Neuronal stem cell (in vitro differentiated cells): Measurements from ENCODE around the gene RABGGTB. TPM values are rescaled to one million over a fixed set of nuclear protein-coding genes. Genes with fewer than 3 reads are reported as not detected.
"Not testable (repeated sequence)": the region's sequence is repeated elsewhere in the genome, so short reads cannot be mapped to it uniquely, and the experiment has no call there.

Experiments used
- DNase-seq: peaks from one replicate; pipeline ENCODE4 v3.0.0-alpha.2; 2013; ENCODE audit warnings: low spot score
- H2AFZ ChIP-seq: one replicate; pipeline ENCODE4 v1.6.1; 2013; ENCODE audit warnings: mild to moderate bottlenecking, low read length, inconsistent platforms
- H2AK5ac ChIP-seq: 2 replicates; pipeline ENCODE4 v1.6.1; 2013; ENCODE audit warnings: low read depth, mild to moderate bottlenecking, inconsistent platforms, low read length, moderate library complexity, mixed read lengths
- H2BK120ac ChIP-seq: 2 replicates; pipeline ENCODE4 v1.6.1; 2013; ENCODE audit warnings: low read depth, mild to moderate bottlenecking, inconsistent platforms, low read length, moderate library complexity, mixed read lengths
- H2BK12ac ChIP-seq: one replicate; pipeline ENCODE4 v1.6.1; 2013; ENCODE audit warnings: low read length, inconsistent platforms
- H2BK15ac ChIP-seq: 2 replicates; pipeline ENCODE4 v1.6.1; 2013; ENCODE audit warnings: mild to moderate bottlenecking, low read length, inconsistent platforms, mixed read lengths
- H2BK5ac ChIP-seq: one replicate; pipeline ENCODE4 v1.6.1; 2013; ENCODE audit warnings: inconsistent platforms, mild to moderate bottlenecking, low read length, moderate library complexity
- H3K14ac ChIP-seq: one replicate; pipeline ENCODE4 v1.6.1; 2013; ENCODE audit warnings: low read length, inconsistent platforms
- H3K18ac ChIP-seq: 2 replicates; pipeline ENCODE4 v1.6.1; 2013; ENCODE audit warnings: low read length, inconsistent platforms
- H3K23ac ChIP-seq: 2 replicates; pipeline ENCODE4 v1.6.1; 2013; ENCODE audit warnings: low read depth, mild to moderate bottlenecking, mixed read lengths, low read length, inconsistent platforms; ENCODE audit not compliant: poor library complexity
- H3K27ac ChIP-seq: replicated peaks from 3 replicates; pipeline ENCODE4 v1.5.1; 2013; ENCODE audit warnings: low read length, inconsistent platforms
- H3K27me3 ChIP-seq, 3 experiments: 2 replicates each; pipeline ENCODE4 v1.6.1; 2013; ENCODE audit warnings: low read length in 3 of 3, mild to moderate bottlenecking in 2 of 3, inconsistent platforms in 1 of 3, low read depth in 1 of 3, mixed read lengths in 1 of 3, moderate library complexity in 1 of 3; ENCODE audit not compliant: control insufficient read depth in 3 of 3, insufficient read depth in 3 of 3
- H3K36me3 ChIP-seq, 2 donors: replicated peaks in 1 of 2; 2 replicates each; pipeline ENCODE4 v1.6.1; 2013; ENCODE audit warnings: low read length in 2 of 2; ENCODE audit not compliant: control insufficient read depth in 2 of 2, insufficient read depth in 2 of 2
- H3K4ac ChIP-seq: 2 replicates; pipeline ENCODE4 v1.6.1; 2013; ENCODE audit warnings: inconsistent platforms, mild to moderate bottlenecking, low read length, moderate library complexity
- H3K4me1 ChIP-seq, 2 donors: 1 replicate in 1 of 2; 2 replicates in 1 of 2; pipeline ENCODE4 v1.6.1; 2013; ENCODE audit warnings: low read length in 2 of 2, low read depth in 1 of 2; ENCODE audit not compliant: control insufficient read depth in 2 of 2, insufficient read depth in 1 of 2
- H3K4me2 ChIP-seq: one replicate; pipeline ENCODE4 v1.6.1; 2013; ENCODE audit warnings: mild to moderate bottlenecking, low read length, inconsistent platforms; ENCODE audit not compliant: insufficient read depth, poor library complexity, severe bottlenecking
- H3K4me3 ChIP-seq, 2 donors: 2 replicates each; pipeline ENCODE4 v1.5.1; 2013; ENCODE audit warnings: low read length in 2 of 2, mild to moderate bottlenecking in 2 of 2, inconsistent platforms in 1 of 2, moderate library complexity in 1 of 2
- H3K79me1 ChIP-seq: one replicate; pipeline ENCODE4 v1.6.1; 2013; ENCODE audit warnings: low read depth, mild to moderate bottlenecking, inconsistent platforms, low read length, moderate library complexity
- H3K9ac ChIP-seq: one replicate; pipeline ENCODE4 v1.6.1; 2013; ENCODE audit warnings: mild to moderate bottlenecking, low read depth, low read length, inconsistent platforms; ENCODE audit not compliant: poor library complexity
- H3K9me3 ChIP-seq, 2 donors: replicated peaks in 1 of 2; 2 replicates each; pipeline versions ENCODE3 to v1.6.1; 2013; ENCODE audit warnings: low read length in 2 of 2, mild to moderate bottlenecking in 2 of 2, inconsistent platforms in 1 of 2, low read depth in 1 of 2, mixed read lengths in 1 of 2, moderate library complexity in 1 of 2; ENCODE audit not compliant: control insufficient read depth in 2 of 2, insufficient read depth in 1 of 2
- H4K8ac ChIP-seq: one replicate; pipeline ENCODE4 v1.6.1; 2013; ENCODE audit warnings: low read depth, mild to moderate bottlenecking, inconsistent platforms, low read length, moderate library complexity
- H4K91ac ChIP-seq: one replicate; pipeline ENCODE4 v1.6.1; 2013; ENCODE audit warnings: low read length, low read depth, mild to moderate bottlenecking, inconsistent platforms; ENCODE audit not compliant: poor library complexity
- WGBS, 2 donors: extraction: QIAGEN DNeasy Blood & Tissue Kit; methylation state at CpG; one replicate each; pipeline ENCODE4 v1.1.7; 2013; ENCODE audit warnings: missing lambda C conversion rate in 2 of 2, mixed read lengths in 1 of 2; ENCODE audit not compliant: insufficient read length in 2 of 2, insufficient replicate concordance in 1 of 2; ENCODE audit errors: extremely low coverage in 2 of 2; 5-methylcytosine and 5-hydroxymethylcytosine counted together
- polyA plus RNA-seq, 2 experiments: library from polyadenylated mRNA; stranded (reverse); fragments of 200-250 nt; gene quantifications; one replicate each; pipeline ENCODE4 v1.2.3, GENCODE V29; 2013

Gene RABGGTB
- 31.5 TPM for polyA plus RNA-seq (2013, experiment 1 of 2)
- 31.7 TPM for polyA plus RNA-seq (2013, experiment 2 of 2)

GRCh38 chr1:75785983-75786853 lies at the start of gene RABGGTB:
RABGGTB (plus strand) TSS chr1:75786256; CDS start chr1:75786272, 16 bp downstream.
- Histone ChIP-seq H2BK120ac (no peak within 1 kb of the TSS), H3K9ac (peak within 1 kb of the TSS; percentile 64), H3K23ac (no peak within 1 kb of the TSS), H4K91ac (no peak within 1 kb of the TSS), H3K79me1 (no peaks in the 10 kb centered on the region), H3K4me1 (peaks cover 2 to 14% of the 10 kb centered on the region in 2 donors), H3K4me2 (peak within 1 kb of the TSS; percentile 48), H4K8ac (no peak within 1 kb of the TSS), H2BK5ac (no peak within 1 kb of the TSS), H3K14ac (no peak within 1 kb of the TSS), H3K9me3 (no peaks in the 10 kb centered on the region), H3K18ac (no peak within 1 kb of the TSS), H3K27ac (no peak within 1 kb of the TSS), H2BK15ac (no peak within 1 kb of the TSS), H2AFZ (peak within 1 kb of the TSS; percentile 85), H3K4me3 (peak within 1 kb of the TSS; percentile 78 to 84), H3K4ac (no peak within 1 kb of the TSS), H3K27me3 (no peaks in the 10 kb centered on the region), H2AK5ac (no peak within 1 kb of the TSS), H2BK12ac (no peak within 1 kb of the TSS), H3K36me3 (peaks cover 4 to 43% of the 10 kb centered on the region in 2 donors)
- WGBS, 2 donors: no CpG with 5 or more reads among the region's 28 CpGs
- DNase-seq: peak; percentile 90

- Histone ChIP-seq H2AK5ac (no peak overlapping the region), H2BK12ac (no peak overlapping the region), H3K4ac (no peak overlapping the region), H3K79me1 (no peaks in the 10 kb centered on the region), H2BK120ac (no peak overlapping the region), H3K14ac (no peak overlapping the region), H3K27me3 (no peaks in the 10 kb centered on the region), H3K27ac (peak overlapping the region; percentile 48), H3K9me3 (no peaks in the 10 kb centered on the region), H4K8ac (no peak overlapping the region), H4K91ac (no peak overlapping the region), H3K4me1 (peaks cover 0 to 5% of the 10 kb centered on the region in 2 donors), H3K9ac (no peak overlapping the region), H2BK5ac (no peak overlapping the region), H3K4me3 (no peak overlapping the region), H3K36me3 (peaks cover 6 to 92% of the 10 kb centered on the region in 2 donors), H3K23ac (no peak overlapping the region), H2AFZ (no peak overlapping the region), H3K4me2 (no peak overlapping the region), H2BK15ac (no peak overlapping the region), H3K18ac (no peak overlapping the region)
- DNase-seq: no peak
- WGBS, 2 donors: no CpG with 5 or more reads among the region's 6 CpGs
Measured at GRCh38 chr1:75742047-75742625, 43.9 kb upstream of the RABGGTB start.

GRCh38 chr1:75745276-75745675 lies 40.8 kb upstream of the RABGGTB start:
- H3K14ac ChIP-seq: no peak overlapping the region
- no CpG with 5 or more reads among the region's 4 CpGs for WGBS, 2 donors
- no peak overlapping the region for H4K91ac ChIP-seq
- no peak overlapping the region for H3K27ac ChIP-seq
- H3K27me3 ChIP-seq: no peaks in the 10 kb centered on the region
- H3K79me1 ChIP-seq: no peaks in the 10 kb centered on the region
- H3K4me3 ChIP-seq: no peak overlapping the region
- H3K4me2 ChIP-seq: no peak overlapping the region
- no peak overlapping the region for H4K8ac ChIP-seq
- no peak overlapping the region for H3K23ac ChIP-seq
- no peak overlapping the region for H2BK120ac ChIP-seq
- H2AFZ ChIP-seq: no peak overlapping the region
- H2AK5ac ChIP-seq: no peak overlapping the region
- no peaks in the 10 kb centered on the region for H3K9me3 ChIP-seq
- H3K4me1 ChIP-seq: peaks cover 0 to 5% of the 10 kb centered on the region in 2 donors
- no peak overlapping the region for H2BK5ac ChIP-seq
- no peak overlapping the region for H2BK15ac ChIP-seq
- no peak overlapping the region for H3K4ac ChIP-seq
- no peak overlapping the region for H3K9ac ChIP-seq
- no peak overlapping the region for H2BK12ac ChIP-seq
- DNase-seq: no peak
- no peak overlapping the region for H3K18ac ChIP-seq
- peaks cover 6 to 94% of the 10 kb centered on the region in 2 donors for H3K36me3 ChIP-seq

GRCh38 chr1:75757210-75757609 lies 28.8 kb upstream of the RABGGTB start:
- H3K9ac ChIP-seq, H3K4me3 ChIP-seq, H2BK120ac ChIP-seq, H4K8ac ChIP-seq, H3K14ac ChIP-seq, H2BK15ac ChIP-seq, H3K4ac ChIP-seq, H3K4me2 ChIP-seq, H3K79me1 ChIP-seq, H2AK5ac ChIP-seq, H3K27ac ChIP-seq, H2AFZ ChIP-seq, H2BK5ac ChIP-seq, DNase-seq, H3K27me3 ChIP-seq, H3K23ac ChIP-seq, H2BK12ac ChIP-seq, H3K4me1 ChIP-seq, H4K91ac ChIP-seq, H3K18ac ChIP-seq: not testable (repeated sequence)
- peaks cover 4 to 34% of the 10 kb centered on the region in 2 donors for H3K9me3 ChIP-seq
- H3K36me3 ChIP-seq: peaks cover 6 to 75% of the 10 kb centered on the region in 2 donors
